Thyroid gland (tissue), 4 donors: Measurements from ENCODE around the gene PDHX. TPM values are rescaled to one million over a fixed set of nuclear protein-coding genes. Genes with fewer than 3 reads are reported as not detected.

Source experiments
- DNase-seq, 2 donors: peaks; one replicate each; pipeline ENCODE4 v3.0.0-alpha.2; 2019
- H3K27ac ChIP-seq, 3 donors: fragments of 200-600 bp; sonication (generic); 1 replicate in 2 of 3; 2 replicates in 1 of 3; pipeline ENCODE4 v1.5.1; 2016 to 2019; ENCODE audit warnings: mild to moderate bottlenecking in 1 of 3, moderate library complexity in 1 of 3
- H3K27me3 ChIP-seq: fragments of 200-600 bp; sonication (generic); one replicate; pipeline ENCODE4 v1.5.1; 2019
- H3K36me3 ChIP-seq, 2 donors: fragments of 200-600 bp; sonication (generic); one replicate each; pipeline ENCODE4 v1.5.1; 2016 to 2019
- H3K4me1 ChIP-seq, 2 donors: fragments of 200-600 bp; sonication (generic); one replicate each; pipeline ENCODE4 v1.5.1; 2017 to 2019
- H3K4me3 ChIP-seq, 3 donors: fragments of 200-600 bp; sonication (generic); replicated peaks in 1 of 3; 1 replicate in 2 of 3; 2 replicates in 1 of 3; pipeline ENCODE4 v1.5.1; 2016; ENCODE audit warnings: mild to moderate bottlenecking in 1 of 3
- H3K9me3 ChIP-seq: fragments of 200-600 bp; sonication (generic); one replicate; pipeline ENCODE4 v1.5.1; 2017
- CTCF ChIP-seq, 6 experiments: fragments of 200-600 bp in 3 of 6; fragments of 450-650 bp in 3 of 6; sonication (generic) in 3 of 6; IDR thresholded peaks; one replicate each; pipeline ENCODE4 v1.5.1; 2016 to 2019; ENCODE audit warnings: antibody characterized with exemption in 6 of 6, mild to moderate bottlenecking in 2 of 6, inconsistent platforms in 1 of 6, moderate library complexity in 1 of 6
- POLR2A ChIP-seq, 2 donors: fragments of 450-650 bp; IDR thresholded peaks; one replicate each; pipeline ENCODE4 v1.6.1; 2017; ENCODE audit warnings: antibody characterized with exemption in 2 of 2, mild to moderate bottlenecking in 2 of 2, moderate library complexity in 1 of 2
- WGBS, 2 donors: methylation state at CpG; one replicate each; pipeline ENCODE4 v1.1.5; 2017; 5-methylcytosine and 5-hydroxymethylcytosine counted together
- intact Hi-C: fragments of 100-400 bp; cut with DNase I; formaldehyde crosslinking; loops from one replicate; pipeline ENCODE4 v1.15.1; 2023
- total RNA-seq, 4 donors: library from RNA; depleted of rRNA; stranded (reverse); fragments of >200 nt; gene quantifications; one replicate each; pipeline ENCODE4 v1.2.3, GENCODE V29; 2016

Gene PDHX
- total RNA-seq, 4 donors from 2014 or later: 30.8 to 35.2 (median 31.2) TPM

- H3K4me1 ChIP-seq: peaks cover 15 to 16% of the 10 kb centered on the region in 2 donors
- DNase-seq: no peak
- 7 to 11% methylated on average over 25 to 30 of the region's 34 CpGs for whole genome bisulfite sequencing, 2 donors
Measured at GRCh38 chr11:34915136-34916014, 1.0 kb upstream of the PDHX start.

GRCh38 chr11:34916843-34917770, 689 bp downstream of the PDHX start:
- H3K9me3 ChIP-seq: no peaks in the 10 kb centered on the region
- TF ChIP-seq POLR2A (IDR thresholded peaks at IDR 0.05): no peak
- no peak for TF ChIP-seq CTCF (IDR thresholded peaks at IDR 0.05)
- no peaks in the 10 kb centered on the region for H3K36me3 ChIP-seq
- H3K27ac ChIP-seq: peak overlapping the region; percentile 83 to 96 (median 94)
- WGBS, 2 donors: 14 to 18% methylated on average over 23 of the region's 23 CpGs
- peak overlapping the region; percentile 83 to 91 (median 86) for H3K4me3 ChIP-seq
- intact Hi-C loops: no loop called here
- peaks cover 15 to 16% of the 10 kb centered on the region in 2 donors for H3K4me1 ChIP-seq
- no peaks in the 10 kb centered on the region for H3K27me3 ChIP-seq
- DNase-seq: no peak

More at GRCh38 chr11:34915136-34916014, 1.0 kb upstream of the PDHX start:
- H3K4me3 ChIP-seq: peak overlapping the region; percentile 46 to 91 (median 86)
- H3K27ac ChIP-seq: peak overlapping the region; percentile 83 to 96 (median 94)
- H3K27me3 ChIP-seq: no peaks in the 10 kb centered on the region
- no peaks in the 10 kb centered on the region for H3K9me3 ChIP-seq
- H3K36me3 ChIP-seq: no peaks in the 10 kb centered on the region
- TF ChIP-seq CTCF (IDR thresholded peaks at IDR 0.05) (no peak), POLR2A (IDR thresholded peaks at IDR 0.05) (no peak)
- intact Hi-C loops: no loop called here

DNA sequence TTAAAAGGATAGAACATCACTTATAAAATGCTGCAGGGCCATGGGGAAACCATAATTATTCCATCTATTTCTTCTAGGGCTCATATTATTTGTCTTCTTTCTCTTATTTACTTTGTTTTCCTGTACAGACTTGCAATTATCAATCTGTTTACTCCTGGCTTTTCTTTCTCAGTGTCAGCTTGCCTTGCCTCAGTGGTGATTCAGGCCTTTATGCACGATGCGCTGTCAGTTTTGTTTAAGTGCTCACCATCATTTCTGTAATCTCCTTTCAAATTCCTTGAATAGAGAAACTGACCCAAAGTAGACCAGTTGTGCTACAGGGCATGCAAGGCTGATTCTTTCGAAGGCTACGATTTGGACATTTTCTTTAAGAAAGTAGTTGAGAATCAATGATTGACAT, 4.7 kb downstream of the PDHX start:
- 95 to 97% methylated on average over 4 of the region's 4 CpGs for WGBS, 2 donors
- H3K4me1 ChIP-seq: peaks cover 21 to 23% of the 10 kb centered on the region in 2 donors
- no peak for DNase-seq
- no peak overlapping the region for H3K4me3 ChIP-seq
- H3K27ac ChIP-seq: no peak overlapping the region
- TF ChIP-seq CTCF (IDR thresholded peaks at IDR 0.05) (no peak), POLR2A (IDR thresholded peaks at IDR 0.05) (no peak)
- intact Hi-C loops: loop anchor here (10.0 kb wide), 1 partner anchor 474 kb away; no protein-coding TSS in a partner anchor
- no peaks in the 10 kb centered on the region for H3K9me3 ChIP-seq
- no peaks in the 10 kb centered on the region for H3K36me3 ChIP-seq
- H3K27me3 ChIP-seq: no peaks in the 10 kb centered on the region

DNA sequence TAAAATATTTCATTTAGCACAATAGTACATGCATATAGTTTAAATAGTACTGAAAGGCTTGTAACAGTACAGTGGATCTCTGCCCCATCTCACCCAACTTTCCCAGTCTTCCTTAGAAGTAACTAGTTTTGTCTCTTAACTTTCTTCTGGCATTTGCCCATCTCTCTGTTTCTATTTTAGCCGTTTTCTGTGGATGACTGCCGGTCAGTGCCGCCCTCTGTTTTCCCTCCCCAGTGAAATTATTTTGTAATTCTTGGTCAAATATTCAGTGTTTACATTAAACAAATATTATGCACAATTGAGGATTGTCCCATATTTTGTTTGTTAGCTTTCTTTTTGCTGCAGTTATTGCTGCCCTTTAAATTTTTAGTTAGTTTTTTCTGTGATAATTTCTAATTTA, 8.3 kb downstream of the PDHX start:
- intact Hi-C loops: loop anchor here (10.0 kb wide), 1 partner anchor 470 kb away; no protein-coding TSS in a partner anchor
- H3K27ac ChIP-seq: peak overlapping the region in 1 of 3 donors; percentile 43

More for the DNA sequence above, 8.3 kb downstream of the PDHX start:
- WGBS, 2 donors: 64 to 69% methylated on average over 3 of the region's 3 CpGs
- Histone ChIP-seq H3K36me3 (no peaks in the 10 kb centered on the region), H3K9me3 (no peaks in the 10 kb centered on the region), H3K4me3 (no peak overlapping the region), H3K27me3 (no peaks in the 10 kb centered on the region), H3K4me1 (peaks cover 33 to 40% of the 10 kb centered on the region in 2 donors)
- DNase-seq: no peak
- TF ChIP-seq POLR2A (IDR thresholded peaks at IDR 0.05) (no peak), CTCF (IDR thresholded peaks at IDR 0.05) (no peak)
